ENCODE results near the gene SUMO2. TPM values are rescaled to one million over a fixed set of nuclear protein-coding genes. Genes with fewer than 3 reads are reported as not detected.

The SUMO2 gene
- total and polyA plus RNA-seq, 2 of the 8 experiments (the other 6 are each of a cell fraction or from before 2014, with no cell fraction given): 184 to 779 TPM

DNA sequence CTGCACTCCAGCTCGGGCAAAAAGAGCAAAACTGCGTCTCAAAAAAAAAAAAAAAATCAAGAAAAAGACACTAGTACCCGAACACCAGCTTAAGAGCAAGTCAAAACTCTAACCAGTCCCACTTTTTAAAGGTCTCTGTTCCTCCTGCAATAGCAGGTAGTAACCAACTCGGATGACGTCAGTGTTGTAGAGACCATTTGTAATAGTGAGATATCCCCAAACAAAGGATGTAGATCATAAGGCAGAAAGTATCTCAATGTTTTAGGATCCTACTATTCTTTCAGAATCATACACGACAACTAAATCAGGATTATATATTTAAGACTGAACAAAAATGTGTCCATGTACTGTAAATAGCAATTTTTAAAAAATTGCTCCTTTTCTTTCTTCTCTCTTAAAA lies 30.8 kb downstream of the SUMO2 start (continued):
- TF ChIP-seq, protein P1, sequence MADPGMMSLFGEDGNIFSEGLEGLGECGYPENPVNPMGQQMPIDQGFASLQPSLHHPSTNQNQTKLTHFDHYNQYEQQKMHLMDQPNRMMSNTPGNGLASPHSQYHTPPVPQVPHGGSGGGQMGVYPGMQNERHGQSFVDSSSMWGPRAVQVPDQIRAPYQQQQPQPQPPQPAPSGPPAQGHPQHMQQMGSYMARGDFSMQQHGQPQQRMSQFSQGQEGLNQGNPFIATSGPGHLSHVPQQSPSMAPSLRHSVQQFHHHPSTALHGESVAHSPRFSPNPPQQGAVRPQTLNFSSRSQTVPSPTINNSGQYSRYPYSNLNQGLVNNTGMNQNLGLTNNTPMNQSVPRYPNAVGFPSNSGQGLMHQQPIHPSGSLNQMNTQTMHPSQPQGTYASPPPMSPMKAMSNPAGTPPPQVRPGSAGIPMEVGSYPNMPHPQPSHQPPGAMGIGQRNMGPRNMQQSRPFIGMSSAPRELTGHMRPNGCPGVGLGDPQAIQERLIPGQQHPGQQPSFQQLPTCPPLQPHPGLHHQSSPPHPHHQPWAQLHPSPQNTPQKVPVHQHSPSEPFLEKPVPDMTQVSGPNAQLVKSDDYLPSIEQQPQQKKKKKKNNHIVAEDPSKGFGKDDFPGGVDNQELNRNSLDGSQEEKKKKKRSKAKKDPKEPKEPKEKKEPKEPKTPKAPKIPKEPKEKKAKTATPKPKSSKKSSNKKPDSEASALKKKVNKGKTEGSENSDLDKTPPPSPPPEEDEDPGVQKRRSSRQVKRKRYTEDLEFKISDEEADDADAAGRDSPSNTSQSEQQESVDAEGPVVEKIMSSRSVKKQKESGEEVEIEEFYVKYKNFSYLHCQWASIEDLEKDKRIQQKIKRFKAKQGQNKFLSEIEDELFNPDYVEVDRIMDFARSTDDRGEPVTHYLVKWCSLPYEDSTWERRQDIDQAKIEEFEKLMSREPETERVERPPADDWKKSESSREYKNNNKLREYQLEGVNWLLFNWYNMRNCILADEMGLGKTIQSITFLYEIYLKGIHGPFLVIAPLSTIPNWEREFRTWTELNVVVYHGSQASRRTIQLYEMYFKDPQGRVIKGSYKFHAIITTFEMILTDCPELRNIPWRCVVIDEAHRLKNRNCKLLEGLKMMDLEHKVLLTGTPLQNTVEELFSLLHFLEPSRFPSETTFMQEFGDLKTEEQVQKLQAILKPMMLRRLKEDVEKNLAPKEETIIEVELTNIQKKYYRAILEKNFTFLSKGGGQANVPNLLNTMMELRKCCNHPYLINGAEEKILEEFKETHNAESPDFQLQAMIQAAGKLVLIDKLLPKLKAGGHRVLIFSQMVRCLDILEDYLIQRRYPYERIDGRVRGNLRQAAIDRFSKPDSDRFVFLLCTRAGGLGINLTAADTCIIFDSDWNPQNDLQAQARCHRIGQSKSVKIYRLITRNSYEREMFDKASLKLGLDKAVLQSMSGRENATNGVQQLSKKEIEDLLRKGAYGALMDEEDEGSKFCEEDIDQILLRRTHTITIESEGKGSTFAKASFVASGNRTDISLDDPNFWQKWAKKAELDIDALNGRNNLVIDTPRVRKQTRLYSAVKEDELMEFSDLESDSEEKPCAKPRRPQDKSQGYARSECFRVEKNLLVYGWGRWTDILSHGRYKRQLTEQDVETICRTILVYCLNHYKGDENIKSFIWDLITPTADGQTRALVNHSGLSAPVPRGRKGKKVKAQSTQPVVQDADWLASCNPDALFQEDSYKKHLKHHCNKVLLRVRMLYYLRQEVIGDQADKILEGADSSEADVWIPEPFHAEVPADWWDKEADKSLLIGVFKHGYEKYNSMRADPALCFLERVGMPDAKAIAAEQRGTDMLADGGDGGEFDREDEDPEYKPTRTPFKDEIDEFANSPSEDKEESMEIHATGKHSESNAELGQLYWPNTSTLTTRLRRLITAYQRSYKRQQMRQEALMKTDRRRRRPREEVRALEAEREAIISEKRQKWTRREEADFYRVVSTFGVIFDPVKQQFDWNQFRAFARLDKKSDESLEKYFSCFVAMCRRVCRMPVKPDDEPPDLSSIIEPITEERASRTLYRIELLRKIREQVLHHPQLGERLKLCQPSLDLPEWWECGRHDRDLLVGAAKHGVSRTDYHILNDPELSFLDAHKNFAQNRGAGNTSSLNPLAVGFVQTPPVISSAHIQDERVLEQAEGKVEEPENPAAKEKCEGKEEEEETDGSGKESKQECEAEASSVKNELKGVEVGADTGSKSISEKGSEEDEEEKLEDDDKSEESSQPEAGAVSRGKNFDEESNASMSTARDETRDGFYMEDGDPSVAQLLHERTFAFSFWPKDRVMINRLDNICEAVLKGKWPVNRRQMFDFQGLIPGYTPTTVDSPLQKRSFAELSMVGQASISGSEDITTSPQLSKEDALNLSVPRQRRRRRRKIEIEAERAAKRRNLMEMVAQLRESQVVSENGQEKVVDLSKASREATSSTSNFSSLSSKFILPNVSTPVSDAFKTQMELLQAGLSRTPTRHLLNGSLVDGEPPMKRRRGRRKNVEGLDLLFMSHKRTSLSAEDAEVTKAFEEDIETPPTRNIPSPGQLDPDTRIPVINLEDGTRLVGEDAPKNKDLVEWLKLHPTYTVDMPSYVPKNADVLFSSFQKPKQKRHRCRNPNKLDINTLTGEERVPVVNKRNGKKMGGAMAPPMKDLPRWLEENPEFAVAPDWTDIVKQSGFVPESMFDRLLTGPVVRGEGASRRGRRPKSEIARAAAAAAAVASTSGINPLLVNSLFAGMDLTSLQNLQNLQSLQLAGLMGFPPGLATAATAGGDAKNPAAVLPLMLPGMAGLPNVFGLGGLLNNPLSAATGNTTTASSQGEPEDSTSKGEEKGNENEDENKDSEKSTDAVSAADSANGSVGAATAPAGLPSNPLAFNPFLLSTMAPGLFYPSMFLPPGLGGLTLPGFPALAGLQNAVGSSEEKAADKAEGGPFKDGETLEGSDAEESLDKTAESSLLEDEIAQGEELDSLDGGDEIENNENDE (IDR thresholded peaks at IDR 0.05; ENCODE audit: insufficient replicate concordance, low read length): no peak
- TF ChIP-seq SP4 (IDR thresholded peaks at IDR 0.05; ENCODE audit: low read length) (no peak), TCF12 (IDR thresholded peaks at IDR 0.05; ENCODE audit: low read depth, low read length) (no peak), TAF1 (IDR thresholded peaks at IDR 0.05; ENCODE audit: low read depth, low read length) (no peak), KDM4A (IDR thresholded peaks at IDR 0.05; ENCODE audit: low read depth, low read length, severe bottlenecking) (no peak), SIX5 (IDR thresholded peaks at IDR 0.05; ENCODE audit: low read depth, low read length) (no peak)

All from H1 (cell line).